Measurements from ENCODE around the gene COL18A1.

The COL18A1 gene

GRCh38 chr21:45383615-45384201 is 21.3 kb upstream of the COL18A1 start:
- DNase-seq, result no peak

- DNase-seq, result no peak
These were observed 20.1 kb upstream of the COL18A1 start for GRCh38 chr21:45384656-45385548.

DNA sequence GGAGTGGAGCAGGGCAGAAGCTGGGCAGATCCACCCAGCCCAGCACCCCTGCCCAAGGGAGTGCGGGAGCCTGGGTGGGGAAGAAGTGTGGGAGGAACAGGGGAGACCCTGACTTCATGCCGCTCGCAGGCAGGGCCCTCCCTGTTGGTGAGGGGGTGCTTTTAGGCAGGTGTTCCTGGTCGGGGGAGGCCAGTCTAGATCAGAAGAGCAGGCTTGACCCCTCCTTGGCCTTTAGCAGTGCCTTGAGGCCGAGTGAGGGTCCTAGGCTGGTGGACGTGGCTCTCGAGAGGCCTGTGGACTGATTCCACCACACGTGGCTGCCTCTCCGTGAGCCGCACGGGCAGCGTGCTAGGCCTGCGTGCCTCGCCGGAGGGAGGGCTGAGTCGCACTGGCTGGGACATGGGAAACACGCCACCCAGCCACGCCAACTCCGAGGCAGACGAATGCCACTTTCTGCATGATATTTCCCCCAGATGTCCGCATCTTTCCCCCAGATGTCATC is 19.4 kb upstream of the COL18A1 start:
- DNase-seq, result no peak

DNA sequence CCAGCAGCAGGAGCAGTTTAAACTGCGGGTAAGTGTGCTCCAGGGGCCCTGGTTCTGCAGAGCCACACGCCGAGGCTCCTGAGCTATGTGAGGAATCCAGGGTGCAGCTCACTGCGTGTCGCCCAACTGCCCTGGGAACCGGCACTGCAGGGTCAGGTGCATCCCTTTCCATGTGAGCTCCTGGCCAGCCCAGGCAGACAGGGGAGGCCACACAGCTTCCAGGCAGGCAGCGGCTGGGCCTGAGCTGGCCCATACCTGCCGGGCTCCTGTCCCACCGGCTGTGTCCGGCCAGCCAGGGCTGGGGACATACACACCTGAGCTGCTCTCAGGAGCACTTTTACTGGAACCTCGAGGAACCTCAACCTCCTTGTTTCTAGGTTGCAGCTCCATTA is 18.6 kb upstream of the COL18A1 start:
- DNase-seq, result no peak

DNA sequence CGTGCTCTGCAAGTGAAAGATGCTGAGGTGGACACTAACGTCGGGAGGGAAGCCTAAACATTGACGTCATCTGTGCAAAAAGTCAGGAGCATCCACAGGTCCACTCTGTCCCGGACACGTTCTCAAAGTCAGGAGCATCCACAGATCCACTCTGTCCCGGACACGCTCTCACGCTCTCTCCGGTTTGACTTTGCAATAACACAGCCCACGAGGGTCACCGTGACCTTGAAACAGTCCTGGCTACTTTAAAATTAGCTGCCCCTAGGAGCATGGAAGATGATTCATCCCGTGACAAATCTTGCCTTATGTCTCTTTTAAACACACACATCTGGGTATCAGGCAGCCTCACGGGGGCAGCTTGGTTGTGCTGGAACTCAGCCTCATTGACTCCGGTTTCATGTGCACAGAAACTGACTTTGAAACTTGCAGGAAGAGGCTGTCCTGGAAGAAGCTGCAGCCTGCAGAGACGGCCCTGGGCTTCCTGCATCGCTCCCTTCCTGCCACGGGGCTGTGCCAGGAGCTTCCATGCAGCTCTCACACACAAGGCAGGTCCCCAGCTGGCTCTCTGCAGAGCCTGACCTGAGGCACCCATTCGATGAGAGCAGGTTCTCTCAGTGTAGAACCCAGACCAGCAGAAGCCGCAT is 18.1 kb upstream of the COL18A1 start:
- DNase-seq, result no peak

GRCh38 chr21:45387506-45387905 is 17.5 kb upstream of the COL18A1 start:
- no peak for DNase-seq

GRCh38 chr21:45388011-45388521 is 16.9 kb upstream of the COL18A1 start:
- no peak for DNase-seq

GRCh38 chr21:45388611-45389296 is 16.2 kb upstream of the COL18A1 start:
- no peak for DNase-seq

- no peak for DNase-seq
These were observed 14.7 kb upstream of the COL18A1 start for GRCh38 chr21:45390121-45390751.

DNA sequence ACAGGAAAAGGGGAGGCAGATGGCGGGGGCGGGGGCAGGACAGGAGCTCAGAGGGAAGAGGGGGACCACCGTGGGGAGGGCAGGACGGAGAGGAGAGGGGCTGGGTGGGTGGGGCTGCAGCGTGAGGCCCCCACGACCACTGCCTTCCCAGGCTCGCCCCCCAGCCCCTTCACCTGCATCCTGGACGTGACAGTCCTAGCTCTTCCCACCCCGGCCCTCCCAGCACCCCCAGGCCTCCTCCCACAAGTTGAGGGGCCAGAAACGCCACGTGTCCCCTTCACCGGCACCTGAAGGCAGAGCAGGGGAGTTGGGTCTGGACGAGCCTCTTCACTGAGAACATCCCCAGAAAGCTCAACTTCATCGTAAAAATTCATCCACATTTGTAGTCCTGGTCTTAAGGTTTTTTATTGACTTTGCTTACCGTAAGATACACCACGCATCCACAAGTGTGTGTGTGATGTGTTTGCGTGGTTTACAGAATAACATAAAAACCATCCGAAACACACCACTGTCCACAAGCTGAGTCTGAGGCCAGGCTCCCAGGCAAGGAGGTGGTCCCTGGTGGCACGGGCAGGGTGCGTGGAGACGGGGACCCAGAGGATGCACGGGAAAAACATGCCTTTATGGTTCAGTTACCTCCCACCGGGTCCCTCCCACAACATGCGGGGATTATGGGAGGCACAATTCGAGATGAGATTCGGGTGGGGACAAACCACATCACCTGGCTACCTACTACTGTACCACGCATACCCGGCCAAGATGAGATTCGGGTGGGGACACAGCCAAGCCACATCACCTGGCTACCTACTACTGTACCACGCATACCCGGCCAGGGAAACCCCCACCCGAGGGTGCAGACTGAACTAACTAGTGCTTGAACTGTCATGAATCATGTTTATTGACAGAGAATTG is 13.9 kb upstream of the COL18A1 start:
- DNase-seq, result no peak

DNA sequence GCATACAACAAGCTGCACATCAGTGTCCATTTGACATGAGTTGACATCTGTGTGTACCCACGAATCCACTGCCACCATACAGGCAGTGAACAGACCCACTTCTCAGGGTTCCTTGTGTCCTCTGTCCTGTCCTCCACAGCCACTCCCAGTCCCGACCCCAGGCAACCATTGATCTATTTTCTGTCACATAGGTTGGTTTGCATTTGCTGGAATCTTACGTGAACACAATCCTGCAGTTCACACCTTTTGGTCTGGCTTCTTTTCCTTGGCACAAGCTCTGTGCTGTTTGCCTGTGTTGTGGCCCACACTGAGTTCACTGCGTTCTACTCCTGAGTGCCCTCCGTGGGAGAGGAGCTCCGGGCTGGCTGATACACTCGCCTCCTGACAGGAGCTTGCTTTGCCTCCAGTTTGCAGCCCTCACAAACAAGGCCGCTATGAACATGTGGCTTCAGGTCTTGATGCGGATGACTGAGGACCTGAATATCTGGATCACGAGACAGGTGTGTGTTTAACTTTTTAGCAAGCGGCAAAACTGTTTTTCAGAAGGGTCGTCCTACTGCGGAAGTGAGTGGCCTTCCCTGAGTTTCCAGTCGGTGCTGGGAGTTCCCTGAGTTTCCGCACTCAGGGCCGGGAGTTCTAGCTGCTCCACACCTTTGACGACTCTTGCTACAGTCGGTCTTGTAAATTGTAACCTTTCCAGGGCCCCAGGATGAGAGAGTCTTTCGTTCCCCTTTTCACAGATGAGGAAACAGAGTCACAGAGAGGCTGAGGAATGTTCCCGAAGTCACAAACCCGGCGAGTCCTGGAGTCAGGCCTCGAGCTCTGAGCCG is 13.0 kb upstream of the COL18A1 start:
- DNase-seq, result no peak

- no peak for DNase-seq
These were observed 12.4 kb upstream of the COL18A1 start for GRCh38 chr21:45392573-45392971.

DNA sequence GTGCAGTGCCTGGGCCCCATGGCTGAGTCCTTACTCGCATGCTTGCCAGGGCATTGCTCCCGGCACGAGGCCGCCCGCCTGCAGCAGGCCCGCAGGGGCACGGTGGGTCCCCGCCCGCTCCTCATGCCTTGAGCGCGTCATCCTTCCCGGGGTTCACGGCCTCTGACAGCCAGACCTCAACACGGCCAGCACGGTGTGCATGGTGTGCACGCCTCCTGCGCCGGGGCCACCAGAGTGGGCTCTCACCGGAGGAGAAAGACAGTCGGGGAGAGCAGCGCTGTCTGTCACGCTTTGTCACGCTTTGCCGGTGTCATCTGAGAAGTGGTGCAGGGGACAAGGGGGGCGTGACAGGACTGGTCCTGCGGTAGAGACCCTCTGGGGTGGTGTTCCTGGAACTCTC is 11.9 kb upstream of the COL18A1 start:
- no peak for DNase-seq

GRCh38 chr21:45393833-45394638 is 10.9 kb upstream of the COL18A1 start:
- DNase-seq, result no peak

DNA sequence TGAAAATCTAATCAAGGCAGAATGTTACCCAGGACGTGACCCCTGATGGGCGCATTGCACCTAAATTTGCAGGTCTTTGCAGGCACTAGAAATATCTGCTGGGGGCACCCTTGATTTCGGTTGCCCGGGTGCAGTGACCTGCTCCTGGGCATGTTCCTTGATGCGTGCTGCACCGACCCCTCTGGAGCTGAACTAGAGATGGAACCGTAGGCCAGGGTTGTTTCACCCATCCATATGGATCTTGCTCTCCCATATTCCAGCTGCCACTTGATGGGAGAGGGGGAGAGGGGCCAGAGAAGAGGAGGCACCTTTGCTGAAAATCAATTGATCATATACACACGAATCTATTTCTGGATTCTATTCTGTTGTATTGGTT is 8.4 kb upstream of the COL18A1 start:
- DNase-seq, result no peak

DNA sequence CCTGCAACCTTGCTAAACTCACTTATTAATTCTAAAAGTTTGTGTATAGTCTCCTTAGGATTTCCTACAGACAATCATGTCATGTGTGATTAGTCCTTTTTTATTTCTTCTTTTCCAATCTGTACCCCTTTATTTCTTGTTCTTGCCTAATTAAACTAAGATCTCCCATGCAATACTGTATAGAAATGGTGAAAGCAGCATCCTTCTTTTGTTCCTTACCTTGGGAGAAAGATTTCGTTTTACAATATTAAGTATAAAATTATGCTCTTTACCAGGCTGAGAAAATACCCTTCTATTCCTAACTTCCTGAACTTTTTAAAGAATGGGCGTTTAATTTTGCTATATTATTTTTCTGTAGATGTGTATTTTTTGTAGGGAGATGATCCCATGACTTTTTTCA is 7.6 kb upstream of the COL18A1 start:
- no peak for DNase-seq

DNA sequence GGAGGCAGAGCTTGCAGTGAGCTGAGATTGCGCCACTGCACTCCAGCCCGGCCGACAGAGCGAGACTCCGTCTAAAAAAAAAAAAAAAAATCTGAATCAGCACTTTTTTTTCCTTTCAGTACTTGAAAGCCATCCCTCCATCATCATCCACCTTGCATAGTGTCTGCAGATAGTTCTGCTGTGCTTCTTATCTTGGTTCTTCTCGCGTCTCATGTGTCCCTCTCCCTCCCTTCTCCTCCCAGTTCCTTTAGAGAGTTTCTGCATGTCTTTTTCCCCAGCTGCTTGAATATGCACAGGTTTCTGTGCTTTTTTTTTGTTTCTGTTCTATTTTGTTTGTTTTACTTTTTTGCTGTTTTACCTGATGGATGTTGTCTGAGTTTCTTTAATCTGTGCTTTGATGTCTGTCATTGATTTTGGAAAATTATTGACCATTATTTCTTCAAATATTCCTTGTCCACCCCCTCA is 3.9 kb upstream of the COL18A1 start:
- DNase-seq, result no peak

- no peak for DNase-seq
These were observed 2.8 kb upstream of the COL18A1 start for GRCh38 chr21:45401916-45402900.
